DOHH2 (cell line): ENCODE results near the gene UBE2H.

ENCODE experiments used
- H3F3A ChIP-seq: fragments of 200-600 bp; sonication (generic), shearing (Covaris generic); 2 replicates; pipeline ENCODE4 v1.6.0; 2016; ENCODE audit warnings: antibody characterized with exemption, mild to moderate bottlenecking; ENCODE audit not compliant: control insufficient read depth, insufficient read depth
- H3K27ac ChIP-seq: fragments of 200-600 bp; sonication (generic); 2 replicates; pipeline ENCODE4 v1.5.1; 2014; ENCODE audit warnings: low read depth, mild to moderate bottlenecking, low read length, moderate library complexity
- H3K27me3 ChIP-seq: fragments of 200-600 bp; sonication (generic); 2 replicates; pipeline ENCODE4 v1.6.1; 2014; ENCODE audit warnings: mild to moderate bottlenecking, low read length, mixed read lengths; ENCODE audit not compliant: control insufficient read depth
- H3K36me3 ChIP-seq: fragments of 200-600 bp; sonication (generic); 2 replicates; pipeline ENCODE4 v1.6.1; 2014; ENCODE audit warnings: mild to moderate bottlenecking, low read length, moderate library complexity, mixed read lengths; ENCODE audit not compliant: control insufficient read depth
- H3K4me1 ChIP-seq: fragments of 200-600 bp; sonication (generic); 2 replicates; pipeline ENCODE4 v1.6.1; 2014; ENCODE audit warnings: mild to moderate bottlenecking, low read length, mixed read lengths; ENCODE audit not compliant: control insufficient read depth
- H3K4me2 ChIP-seq: fragments of 200-600 bp; sonication (generic); 2 replicates; pipeline ENCODE4 v1.6.0; 2014; ENCODE audit warnings: mild to moderate bottlenecking, low read length, moderate library complexity
- H3K4me3 ChIP-seq: fragments of 200-600 bp; sonication (generic); 2 replicates; pipeline ENCODE4 v1.5.1; 2014; ENCODE audit warnings: mild to moderate bottlenecking, low read length, mixed read lengths
- H3K79me2 ChIP-seq: fragments of 200-600 bp; sonication (generic); 2 replicates; pipeline ENCODE4 v1.6.1; 2014; ENCODE audit warnings: mild to moderate bottlenecking, low read length, mixed read lengths; ENCODE audit not compliant: control insufficient read depth
- H3K9me2 ChIP-seq: fragments of 200-600 bp; sonication (generic); replicated peaks from 2 replicates; pipeline ENCODE4 v1.6.1; 2014; ENCODE audit warnings: mild to moderate bottlenecking, low read length, mixed read lengths; ENCODE audit not compliant: control insufficient read depth
- H3K9me3 ChIP-seq: fragments of 200-600 bp; sonication (generic); 2 replicates; pipeline ENCODE4 v1.6.1; 2014; ENCODE audit warnings: antibody characterized with exemption, low read length, mixed read lengths; ENCODE audit not compliant: control insufficient read depth, insufficient read depth
- H4K20me1 ChIP-seq: fragments of 200-600 bp; sonication (generic); 2 replicates; pipeline ENCODE4 v1.6.0; 2014; ENCODE audit warnings: low read depth, mild to moderate bottlenecking, antibody characterized with exemption, low read length, moderate library complexity; ENCODE audit not compliant: control insufficient read depth, insufficient read depth
- EZH2phosphoT487 ChIP-seq: fragments of 200-600 bp; sonication (generic); IDR thresholded peaks from 2 replicates; pipeline ENCODE4 v1.6.1; 2017; ENCODE audit warnings: borderline replicate concordance, mild to moderate bottlenecking, antibody characterized with exemption, low read length, moderate library complexity, mixed read lengths
- TF ChIP-seq, protein P1 (sequence below): fragments of 200-600 bp; sonication (generic); IDR thresholded peaks from one replicate; pipeline ENCODE4 v1.5.1; 2014; ENCODE audit warnings: antibody characterized with exemption, mild to moderate bottlenecking, low read depth, low read length; ENCODE audit not compliant: poor library complexity, severe bottlenecking

Gene UBE2H

DNA sequence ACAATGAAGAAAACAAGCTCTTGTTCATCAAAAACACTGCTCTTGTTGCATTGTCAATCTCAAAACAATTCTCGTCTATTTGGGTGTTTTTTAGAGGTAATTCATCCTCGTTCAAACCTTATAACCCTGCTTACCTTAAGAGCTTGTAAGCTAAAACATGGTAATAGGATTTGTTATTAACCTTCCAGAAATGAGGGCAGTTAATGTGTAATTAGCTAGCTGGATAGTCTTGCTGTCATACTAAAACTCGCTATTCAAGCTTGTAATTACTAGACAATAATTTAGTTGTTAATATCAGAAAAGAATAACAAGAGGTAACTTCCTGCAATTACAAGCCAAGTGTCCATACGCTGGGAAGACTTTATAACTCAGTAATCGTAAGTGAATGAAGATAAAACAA lies 101.6 kb downstream of the UBE2H start:
- no peaks in the 10 kb centered on the region for H3K9me2 ChIP-seq
- no peaks in the 10 kb centered on the region for H3K36me3 ChIP-seq
- H3K4me1 ChIP-seq, result no peaks in the 10 kb centered on the region
- H4K20me1 ChIP-seq, result no peaks in the 10 kb centered on the region
- no peaks in the 10 kb centered on the region for H3F3A ChIP-seq
- no peaks in the 10 kb centered on the region for H3K79me2 ChIP-seq
- H3K4me2 ChIP-seq, result no peak overlapping the region
- no peak overlapping the region for H3K4me3 ChIP-seq
- TF ChIP-seq, protein P1, sequence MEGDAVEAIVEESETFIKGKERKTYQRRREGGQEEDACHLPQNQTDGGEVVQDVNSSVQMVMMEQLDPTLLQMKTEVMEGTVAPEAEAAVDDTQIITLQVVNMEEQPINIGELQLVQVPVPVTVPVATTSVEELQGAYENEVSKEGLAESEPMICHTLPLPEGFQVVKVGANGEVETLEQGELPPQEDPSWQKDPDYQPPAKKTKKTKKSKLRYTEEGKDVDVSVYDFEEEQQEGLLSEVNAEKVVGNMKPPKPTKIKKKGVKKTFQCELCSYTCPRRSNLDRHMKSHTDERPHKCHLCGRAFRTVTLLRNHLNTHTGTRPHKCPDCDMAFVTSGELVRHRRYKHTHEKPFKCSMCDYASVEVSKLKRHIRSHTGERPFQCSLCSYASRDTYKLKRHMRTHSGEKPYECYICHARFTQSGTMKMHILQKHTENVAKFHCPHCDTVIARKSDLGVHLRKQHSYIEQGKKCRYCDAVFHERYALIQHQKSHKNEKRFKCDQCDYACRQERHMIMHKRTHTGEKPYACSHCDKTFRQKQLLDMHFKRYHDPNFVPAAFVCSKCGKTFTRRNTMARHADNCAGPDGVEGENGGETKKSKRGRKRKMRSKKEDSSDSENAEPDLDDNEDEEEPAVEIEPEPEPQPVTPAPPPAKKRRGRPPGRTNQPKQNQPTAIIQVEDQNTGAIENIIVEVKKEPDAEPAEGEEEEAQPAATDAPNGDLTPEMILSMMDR, result no peak
- no peak for TF ChIP-seq EZH2phosphoT487
- no peaks in the 10 kb centered on the region for H3K9me3 ChIP-seq
- H3K27me3 ChIP-seq, result no peaks in the 10 kb centered on the region
- no peak overlapping the region for H3K27ac ChIP-seq

DNA sequence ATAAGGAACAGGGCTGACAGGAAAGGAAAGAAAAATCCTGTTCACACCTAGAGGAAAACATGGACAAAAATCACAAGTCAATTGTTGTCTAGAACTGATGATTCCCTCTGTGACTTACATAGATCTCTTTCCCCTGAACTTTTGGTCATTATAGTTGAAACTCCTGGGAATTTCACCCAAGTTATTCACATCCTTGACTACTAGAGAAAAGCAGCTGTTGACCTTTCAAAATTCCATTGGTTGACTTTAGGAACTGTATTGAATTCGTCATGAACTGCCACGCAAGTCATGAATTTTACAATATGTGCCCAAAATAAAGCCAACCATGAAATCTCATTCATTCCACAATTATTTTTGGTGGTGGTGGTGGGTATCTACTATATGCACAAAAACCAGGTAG lies 104.3 kb downstream of the UBE2H start:
- Histone ChIP-seq H3K9me2 (no peaks in the 10 kb centered on the region), H3K79me2 (no peaks in the 10 kb centered on the region), H3F3A (no peaks in the 10 kb centered on the region), H3K36me3 (no peaks in the 10 kb centered on the region), H4K20me1 (peaks cover 3% of the 10 kb centered on the region; the same call in 1 of the 2 replicates), H3K9me3 (no peaks in the 10 kb centered on the region), H3K4me3 (no peak overlapping the region), H3K27ac (no peak overlapping the region), H3K4me2 (no peak overlapping the region), H3K27me3 (no peaks in the 10 kb centered on the region), H3K4me1 (peaks cover 10% of the 10 kb centered on the region)
- TF ChIP-seq EZH2phosphoT487, result no peak
- TF ChIP-seq, protein P1, result no peak

DNA sequence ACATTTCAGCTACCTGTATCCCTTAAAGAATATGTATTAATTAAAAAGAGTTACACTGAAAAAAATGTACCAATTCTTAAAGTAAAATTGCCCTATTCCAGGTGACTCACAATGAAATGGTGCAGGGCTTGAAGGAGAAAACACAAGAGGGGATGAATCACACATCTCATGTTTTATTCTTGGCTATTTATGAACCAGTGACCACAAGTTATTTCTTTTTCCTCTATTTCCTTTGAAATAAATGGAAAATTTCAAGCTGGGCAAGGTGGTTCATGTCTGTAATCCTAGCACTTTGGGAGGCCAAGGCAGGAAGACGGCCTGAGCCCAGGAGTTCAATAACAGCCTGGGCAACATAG lies 106.8 kb downstream of the UBE2H start:
- Histone ChIP-seq H3K4me2 (no peak overlapping the region), H3K4me1 (peaks cover 10% of the 10 kb centered on the region), H3K9me3 (no peaks in the 10 kb centered on the region), H3K79me2 (no peaks in the 10 kb centered on the region), H3F3A (no peaks in the 10 kb centered on the region), H3K9me2 (no peaks in the 10 kb centered on the region), H3K27me3 (no peaks in the 10 kb centered on the region), H3K36me3 (no peaks in the 10 kb centered on the region), H4K20me1 (peaks cover 3% of the 10 kb centered on the region; the same call in 1 of the 2 replicates), H3K27ac (no peak overlapping the region), H3K4me3 (no peak overlapping the region)
- TF ChIP-seq EZH2phosphoT487, result no peak
- TF ChIP-seq, protein P1, result no peak
